Neural cell (in vitro differentiated cells): ENCODE measurements around the gene GMPR. TPM values are rescaled to one million over a fixed set of nuclear protein-coding genes. Genes with fewer than 3 reads are reported as not detected.

Experiments used
- H2AFZ ChIP-seq: fragments of 200-600, 300-800 bp; sonication (generic), shearing (Covaris generic); 2 replicates; pipeline ENCODE4 v1.6.0; 2014; ENCODE audit warnings: low read depth, mild to moderate bottlenecking, antibody characterized with exemption, low read length, moderate library complexity
- H3F3A ChIP-seq: fragments of 200-600 bp; shearing (Covaris generic); 2 replicates; pipeline ENCODE4 v1.6.1; 2016; ENCODE audit warnings: mild to moderate bottlenecking, moderate library complexity, mixed read lengths, antibody characterized with exemption, low read length; ENCODE audit not compliant: insufficient read depth, poor library complexity, severe bottlenecking
- H3K27ac ChIP-seq: fragments of 200-600, 300-800 bp; sonication (generic), shearing (Covaris generic); 2 replicates; pipeline ENCODE4 v1.5.1; 2014; ENCODE audit warnings: mild to moderate bottlenecking, low read length, moderate library complexity
- H3K27me3 ChIP-seq: fragments of 300-800, 200-600 bp; sonication (generic), shearing (Covaris generic); 2 replicates; pipeline ENCODE4 v1.6.0; 2014; ENCODE audit warnings: mild to moderate bottlenecking, low read depth, low read length, moderate library complexity; ENCODE audit not compliant: insufficient read depth
- H3K36me3 ChIP-seq: fragments of 300-800, 200-600 bp; sonication (generic), shearing (Covaris generic); 2 replicates; pipeline ENCODE4 v1.5.1; 2014; ENCODE audit warnings: mild to moderate bottlenecking, antibody characterized with exemption, low read length, moderate library complexity; ENCODE audit not compliant: insufficient read depth
- H3K4me2 ChIP-seq: fragments of 300-800, 200-600 bp; sonication (generic), shearing (Covaris generic); 2 replicates; pipeline ENCODE4 v1.6.0; 2014; ENCODE audit warnings: mild to moderate bottlenecking, low read length
- H3K4me3 ChIP-seq: fragments of 300-800, 200-600 bp; sonication (generic), shearing (Covaris generic); 2 replicates; pipeline ENCODE4 v1.5.1; 2014; ENCODE audit warnings: mild to moderate bottlenecking, low read length, moderate library complexity
- H3K79me2 ChIP-seq: fragments of 200-600 bp; shearing (Covaris generic); replicated peaks from 2 replicates; pipeline ENCODE4 v1.6.0; 2014; ENCODE audit warnings: mild to moderate bottlenecking, low read length, moderate library complexity; ENCODE audit not compliant: insufficient read depth
- H3K9ac ChIP-seq: fragments of 300-800, 200-600 bp; sonication (generic), shearing (Covaris generic); 2 replicates; pipeline ENCODE4 v1.6.1; 2016; ENCODE audit warnings: mild to moderate bottlenecking, low read length, mixed read lengths
- H3K9me2 ChIP-seq: fragments of 200-600 bp; shearing (Covaris generic); 2 replicates; pipeline ENCODE4 v1.6.1; 2016; ENCODE audit warnings: mild to moderate bottlenecking, low read length, mixed read lengths; ENCODE audit not compliant: insufficient read depth
- H3K9me3 ChIP-seq: fragments of 200-600, 300-800 bp; sonication (generic), shearing (Covaris generic); 2 replicates; pipeline ENCODE4 v1.6.1; 2016; ENCODE audit warnings: mild to moderate bottlenecking, mixed run types, low read length, moderate library complexity, mixed read lengths
- H4K20me1 ChIP-seq: fragments of 200-600 bp; shearing (Covaris generic); 2 replicates; pipeline ENCODE4 v1.6.1; 2016; ENCODE audit warnings: mild to moderate bottlenecking, mixed run types; ENCODE audit not compliant: insufficient read depth
- CTCF ChIP-seq: fragments of 450-650 bp; IDR thresholded peaks from 2 replicates; pipeline ENCODE4 v1.5.1; 2014; ENCODE audit warnings: antibody characterized with exemption, mild to moderate bottlenecking, moderate library complexity; ENCODE audit not compliant: poor library complexity, severe bottlenecking
- EP300 ChIP-seq: fragments of 450-650 bp; conservative IDR thresholded peaks from 2 replicates; pipeline ENCODE4 v1.6.1; 2014; ENCODE audit warnings: antibody characterized with exemption, mild to moderate bottlenecking, moderate library complexity; ENCODE audit not compliant: poor library complexity, severe bottlenecking
- EZH2 ChIP-seq: fragments of 200-600, 300-800 bp; shearing (Covaris generic), sonication (generic); IDR thresholded peaks from 2 replicates; pipeline ENCODE4 v1.6.1; 2014; ENCODE audit warnings: antibody characterized with exemption, low read length, borderline replicate concordance, mild to moderate bottlenecking; ENCODE audit not compliant: insufficient read depth, poor library complexity, severe bottlenecking
- MXI1 ChIP-seq: fragments of 450-650 bp; conservative IDR thresholded peaks from 2 replicates; pipeline ENCODE4 v1.6.1; 2014; ENCODE audit warnings: antibody characterized with exemption, mild to moderate bottlenecking; ENCODE audit not compliant: poor library complexity, severe bottlenecking
- POLR2AphosphoS5 ChIP-seq: IDR thresholded peaks from 2 replicates; pipeline ENCODE4 v1.6.1; 2012
- RAD21 ChIP-seq: fragments of 450-650 bp; conservative IDR thresholded peaks from 2 replicates; pipeline ENCODE4 v1.6.1; 2014; ENCODE audit warnings: antibody characterized with exemption, mild to moderate bottlenecking, moderate library complexity
- REST ChIP-seq: IDR thresholded peaks from 2 replicates; pipeline ENCODE4 v1.6.1; 2012; ENCODE audit warnings: borderline replicate concordance
- SMC3 ChIP-seq: fragments of 450-650 bp; conservative IDR thresholded peaks from 2 replicates; pipeline ENCODE4 v1.6.1; 2014; ENCODE audit warnings: antibody characterized with exemption, mild to moderate bottlenecking, moderate library complexity; ENCODE audit not compliant: poor library complexity
- TAF1 ChIP-seq: IDR thresholded peaks from 2 replicates; pipeline ENCODE4 v1.6.1; 2012; ENCODE audit warnings: low read depth
- polyA plus RNA-seq: library from polyadenylated mRNA; depleted of rRNA; stranded (reverse); fragments of >200 nt; gene quantifications from 2 replicates; pipeline ENCODE4 v1.2.3, GENCODE V29; 2014

GMPR gene
- polyA plus RNA-seq, 1 donor from 2014 or later = not detected

- Histone ChIP-seq H3K9me2 (no peaks in the 10 kb centered on the region), H3K27ac (no peak overlapping the region), H3K9me3 (no peaks in the 10 kb centered on the region), H3K4me2 (no peak overlapping the region), H3K9ac (no peak overlapping the region), H3K4me3 (no peak overlapping the region), H2AFZ (no peak overlapping the region), H3K79me2 (no peaks in the 10 kb centered on the region), H3K36me3 (no peaks in the 10 kb centered on the region), H3K27me3 (no peaks in the 10 kb centered on the region), H4K20me1 (no peaks in the 10 kb centered on the region), H3F3A (no peaks in the 10 kb centered on the region)
- TF ChIP-seq POLR2AphosphoS5 (no peak), TAF1 (no peak), EP300 (no peak), RAD21 (no peak), CTCF (no peak), SMC3 (no peak), MXI1 (no peak), EZH2 (no peak), REST (no peak)
Observed at GRCh38 chr6:16274483-16274882, 36.1 kb downstream of the GMPR start.

- no peaks in the 10 kb centered on the region for H4K20me1 ChIP-seq
- H3K27me3 ChIP-seq = no peaks in the 10 kb centered on the region
- no peaks in the 10 kb centered on the region for H3F3A ChIP-seq
- H3K9me3 ChIP-seq = no peaks in the 10 kb centered on the region
- H3K27ac ChIP-seq = no peak overlapping the region
- H3K4me3 ChIP-seq = no peak overlapping the region
- no peak overlapping the region for H3K9ac ChIP-seq
- TF ChIP-seq REST = no peak
- no peak for TF ChIP-seq RAD21
- no peak for TF ChIP-seq TAF1
- no peak for TF ChIP-seq MXI1
- no peak for TF ChIP-seq EZH2
- H3K9me2 ChIP-seq = no peaks in the 10 kb centered on the region
- no peaks in the 10 kb centered on the region for H3K36me3 ChIP-seq
- no peaks in the 10 kb centered on the region for H3K79me2 ChIP-seq
- H2AFZ ChIP-seq = no peak overlapping the region
- H3K4me2 ChIP-seq = no peak overlapping the region
Observed at GRCh38 chr6:16274885-16275589, 36.6 kb downstream of the GMPR start.
